NCI-H510A (cell line): ENCODE data around the gene DEAF1.
"Not testable (repeated sequence)": the region's sequence is repeated elsewhere in the genome, so short reads cannot be mapped to it uniquely, and the experiment has no call there.

ENCODE experiments used
- DNase-seq: peaks from one replicate; lab custom pipeline; 2025; lab: John Stamatoyannopoulos, UW

Gene DEAF1

GRCh38 chr11:680476-680875 is 14.5 kb downstream of the DEAF1 start:
- DNase-seq = no peak

GRCh38 chr11:679271-680207 is 15.5 kb downstream of the DEAF1 start:
- DNase-seq = no peak

- no peak for DNase-seq
These were observed 16.7 kb downstream of the DEAF1 start for GRCh38 chr11:678297-678696.

GRCh38 chr11:674406-674805 is 20.6 kb downstream of the DEAF1 start:
- no peak for DNase-seq

- no peak for DNase-seq
These were observed 21.2 kb downstream of the DEAF1 start for GRCh38 chr11:673866-674265.

GRCh38 chr11:665704-666281 is 29.2 kb downstream of the DEAF1 start:
- no peak for DNase-seq

- no peak for DNase-seq
These were observed 29.8 kb downstream of the DEAF1 start for GRCh38 chr11:665062-665703.

GRCh38 chr11:662689-663274 is 32.2 kb downstream of the DEAF1 start:
- DNase-seq = no peak

- no peak for DNase-seq
These were observed 34.2 kb downstream of the DEAF1 start for GRCh38 chr11:660681-661444.

- DNase-seq = no peak
These were observed 34.7 kb downstream of the DEAF1 start for GRCh38 chr11:660281-660680.

GRCh38 chr11:659532-660085 is 35.4 kb downstream of the DEAF1 start:
- no peak for DNase-seq

- no peak for DNase-seq
These were observed 37.3 kb downstream of the DEAF1 start for GRCh38 chr11:657691-658126.

- DNase-seq = no peak
These were observed 38.2 kb downstream of the DEAF1 start for GRCh38 chr11:656866-657265.

- no peak for DNase-seq
These were observed 38.6 kb downstream of the DEAF1 start for GRCh38 chr11:656426-656825.

- DNase-seq = no peak
These were observed 39.8 kb downstream of the DEAF1 start for GRCh38 chr11:655036-655726.

- DNase-seq = not testable (repeated sequence)
These were observed 40.6 kb downstream of the DEAF1 start for GRCh38 chr11:654444-654843.

GRCh38 chr11:653837-654236 is 41.2 kb downstream of the DEAF1 start:
- no peak for DNase-seq

- DNase-seq = not testable (repeated sequence)
These were observed 41.9 kb downstream of the DEAF1 start for GRCh38 chr11:653136-653535.

GRCh38 chr11:650482-650881 is 44.5 kb downstream of the DEAF1 start:
- DNase-seq = no peak

- not testable (repeated sequence) for DNase-seq
These were observed 47.3 kb downstream of the DEAF1 start for GRCh38 chr11:647672-648158.

- DNase-seq = no peak
These were observed 48.8 kb downstream of the DEAF1 start for GRCh38 chr11:646214-646613.
